Transverse colon (tissue), 4 donors: ENCODE measurements around the gene CAB39L. TPM values are rescaled to one million over a fixed set of nuclear protein-coding genes. Genes with fewer than 3 reads are reported as not detected.

Source experiments
- DNase-seq: peaks from one replicate; pipeline ENCODE4 v3.0.0-alpha.2; 2019
- H3K27ac ChIP-seq, 4 donors: fragments of 200-600 bp; sonication (generic); 2 replicates each; pipeline ENCODE4 v1.5.1; 2016 to 2018; ENCODE audit warnings: inconsistent platforms in 4 of 4
- H3K27me3 ChIP-seq: fragments of 200-600 bp; sonication (generic); 2 replicates; pipeline ENCODE4 v1.5.1; 2017; ENCODE audit warnings: inconsistent platforms
- H3K36me3 ChIP-seq, 4 donors: fragments of 200-600 bp; sonication (generic); 2 replicates each; pipeline ENCODE4 v1.5.1; 2017 to 2019; ENCODE audit warnings: inconsistent platforms in 4 of 4
- H3K4me1 ChIP-seq, 4 donors: fragments of 200-600 bp; sonication (generic); 2 replicates each; pipeline ENCODE4 v1.5.1; 2017 to 2020; ENCODE audit warnings: inconsistent platforms in 4 of 4
- H3K4me3 ChIP-seq, 4 donors: fragments of 200-600 bp; sonication (generic); 1 replicate in 1 of 4; 2 replicates in 3 of 4; pipeline versions ENCODE4 v1.5.1 to v1.6.1; 2017 to 2019; ENCODE audit warnings: inconsistent platforms in 4 of 4
- H3K9me3 ChIP-seq, 2 donors: fragments of 200-600 bp; sonication (generic); 2 replicates each; pipeline ENCODE4 v1.5.1; 2017 to 2019; ENCODE audit warnings: inconsistent platforms in 2 of 2
- CTCF ChIP-seq, 5 experiments: fragments of 200-600 bp in 3 of 5; fragments of 450-650 bp in 2 of 5; sonication (generic) in 3 of 5; IDR thresholded peaks; 1 replicate in 2 of 5; 2 replicates in 3 of 5; pipeline ENCODE4 v1.5.1; 2016 to 2017; ENCODE audit warnings: antibody characterized with exemption in 5 of 5, inconsistent platforms in 3 of 5, mild to moderate bottlenecking in 2 of 5, moderate library complexity in 1 of 5
- EP300 ChIP-seq: sonication (generic); formaldehyde crosslinking; IDR thresholded peaks from one replicate; pipeline ENCODE4 v1.6.1; 2017; ENCODE audit warnings: antibody characterized with exemption, low read depth
- POLR2A ChIP-seq: fragments of 450-650 bp; IDR thresholded peaks from one replicate; pipeline ENCODE4 v1.6.1; 2016; ENCODE audit warnings: antibody characterized with exemption, mild to moderate bottlenecking, moderate library complexity
- POLR2AphosphoS5 ChIP-seq, 3 donors: sonication (generic); formaldehyde crosslinking; IDR thresholded peaks; one replicate each; pipeline ENCODE4 v1.6.1; 2016; ENCODE audit warnings: antibody characterized with exemption in 3 of 3
- WGBS, 2 donors: methylation state at CpG; one replicate each; pipeline ENCODE4 v1.1.5; 2018; ENCODE audit warnings: low coverage in 1 of 2; 5-methylcytosine and 5-hydroxymethylcytosine counted together
- in situ Hi-C, 4 donors: fragments of 200-750 bp; cut with MboI; loops; one replicate each; pipeline versions ENCODE4 v1.15.0 to v1.15.1; 2017; ENCODE audit warnings: low sequenced_read_pairs in 3 of 4, low pct_ligation_motif_present in 1 of 4, low pct_unique_long_range_greater_than_20kb in 1 of 4
- intact Hi-C: fragments of 100-400 bp; cut with DNase I; formaldehyde crosslinking; loops from one replicate; pipeline ENCODE4 v1.15.1; 2023; ENCODE audit warnings: low total_unique reads
- total RNA-seq, 4 donors: library from RNA; depleted of rRNA; stranded (reverse); fragments of >200 nt; gene quantifications; one replicate each; pipeline ENCODE4 v1.1.0, GENCODE V29; 2016

CAB39L gene
- total RNA-seq, 4 donors from 2014 or later, result 23.5 to 36.7 (median 25.4) TPM

- H3K9me3 ChIP-seq, result no peaks in the 10 kb centered on the region
- no peak for TF ChIP-seq POLR2AphosphoS5 (IDR thresholded peaks at IDR 0.05)
- TF ChIP-seq EP300, result no peak
- no peak for TF ChIP-seq POLR2A
- TF ChIP-seq CTCF (IDR thresholded peaks at IDR 0.05), result no peak
- no peaks in the 10 kb centered on the region for H3K36me3 ChIP-seq
- H3K27ac ChIP-seq, result no peak overlapping the region
- intact Hi-C loops, result no loop called here
- WGBS, 2 donors, result 87% methylated on average over 2 of the region's 2 CpGs; no CpG with 5 or more reads in 1 of the 2 donors
- no peak for DNase-seq
- peaks cover 0 to 8% (median 0%) of the 10 kb centered on the region in 4 donors for H3K4me1 ChIP-seq
- in situ Hi-C loops, result no loop called here
- no peak overlapping the region for H3K4me3 ChIP-seq
- H3K27me3 ChIP-seq, result no peaks in the 10 kb centered on the region
Observed at GRCh38 chr13:49351871-49352270, 92.0 kb downstream of the CAB39L start.

GRCh38 chr13:49348751-49349150 is 95.1 kb downstream of the CAB39L start:
- no peaks in the 10 kb centered on the region for H3K27me3 ChIP-seq
- DNase-seq, result no peak
- no peaks in the 10 kb centered on the region for H3K9me3 ChIP-seq
- peaks cover 0 to 4% (median 0%) of the 10 kb centered on the region in 4 donors for H3K4me1 ChIP-seq
- WGBS, 2 donors, result 70 to 83% methylated on average over 7 of the region's 7 CpGs
- H3K27ac ChIP-seq, result no peak overlapping the region
- H3K4me3 ChIP-seq, result no peak overlapping the region
- intact Hi-C loops (no loop called here), in situ Hi-C loops (no loop called here)
- no peaks in the 10 kb centered on the region for H3K36me3 ChIP-seq
- TF ChIP-seq CTCF (IDR thresholded peaks at IDR 0.05) (no peak), POLR2AphosphoS5 (IDR thresholded peaks at IDR 0.05) (no peak), EP300 (no peak), POLR2A (no peak)

- intact Hi-C loops, result no loop called here
- TF ChIP-seq CTCF (IDR thresholded peaks at IDR 0.05) (no peak), POLR2AphosphoS5 (IDR thresholded peaks at IDR 0.05) (no peak), EP300 (no peak), POLR2A (no peak)
- no peaks in the 10 kb centered on the region for H3K27me3 ChIP-seq
- no peaks in the 10 kb centered on the region for H3K36me3 ChIP-seq
- no peak overlapping the region for H3K4me3 ChIP-seq
- peaks cover 0 to 4% (median 0%) of the 10 kb centered on the region in 4 donors for H3K4me1 ChIP-seq
- no peaks in the 10 kb centered on the region for H3K9me3 ChIP-seq
- DNase-seq, result no peak
- in situ Hi-C loops, result no loop called here
- 86 to 92% methylated on average over 12 to 23 of the region's 23 CpGs for WGBS, 2 donors
- no peak overlapping the region for H3K27ac ChIP-seq
Observed at GRCh38 chr13:49347650-49348385, 96.0 kb downstream of the CAB39L start.

GRCh38 chr13:49346460-49346859 is 97.4 kb downstream of the CAB39L start:
- no peak for DNase-seq
- TF ChIP-seq CTCF (IDR thresholded peaks at IDR 0.05) (no peak), EP300 (no peak), POLR2AphosphoS5 (IDR thresholded peaks at IDR 0.05) (no peak), POLR2A (no peak)
- in situ Hi-C loops (no loop called here), intact Hi-C loops (no loop called here)
- H3K9me3 ChIP-seq, result no peaks in the 10 kb centered on the region
- H3K27ac ChIP-seq, result no peak overlapping the region
- H3K27me3 ChIP-seq, result no peaks in the 10 kb centered on the region
- H3K4me1 ChIP-seq, result peaks cover 0 to 2% (median 0%) of the 10 kb centered on the region in 4 donors
- WGBS, 2 donors, result 64 to 83% methylated on average over 5 of the region's 5 CpGs
- no peak overlapping the region for H3K4me3 ChIP-seq
- no peaks in the 10 kb centered on the region for H3K36me3 ChIP-seq
